Mammary epithelial cell (primary cell): ENCODE data around the gene OGFRL1.

Source experiments
- CTCF ChIP-seq, 2 donors: IDR thresholded peaks in 1 of 2; conservative IDR thresholded peaks in 1 of 2; 2 replicates each; pipeline ENCODE4 v1.5.1; 2011 to 2012; ENCODE audit warnings: inconsistent platforms in 2 of 2, low read length in 2 of 2, mild to moderate bottlenecking in 2 of 2, control low read depth in 1 of 2, low read depth in 1 of 2; ENCODE audit not compliant: insufficient read depth in 1 of 2; ENCODE audit errors: extremely low read depth in 1 of 2
- EZH2 ChIP-seq: IDR thresholded peaks from 2 replicates; pipeline ENCODE4 v1.6.1; 2012; ENCODE audit warnings: low read length, inconsistent platforms, borderline replicate concordance

DNA sequence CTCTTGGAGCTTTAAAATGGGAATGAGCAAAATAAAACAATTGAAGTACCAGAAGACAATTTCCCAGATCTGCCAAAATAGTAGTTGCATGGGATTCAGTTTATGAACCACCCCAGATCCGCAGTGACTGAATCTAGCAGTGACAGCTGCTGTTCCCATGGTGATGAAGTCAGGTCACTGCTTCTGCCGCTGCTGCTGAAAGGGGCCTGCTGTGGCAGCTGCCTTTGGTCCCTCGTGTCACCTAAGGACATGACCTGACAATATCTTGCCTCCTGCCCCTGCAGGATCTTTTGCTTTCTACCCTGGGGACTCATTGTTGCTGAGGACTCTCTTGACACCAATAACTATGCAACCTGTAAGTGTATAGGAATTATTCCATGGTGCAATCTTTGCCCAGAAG lies 34.3 kb upstream of the OGFRL1 start:
- TF ChIP-seq CTCF (conservative IDR thresholded peaks at IDR 0.05 in 1 of 2, IDR thresholded peaks at IDR 0.05 in 1 of 2; ENCODE audit: extremely low read depth in 1 of 2, insufficient read depth in 1 of 2, low read depth in 1 of 2, low read length in 2 of 2) = no peak
- no peak for TF ChIP-seq EZH2
